Breast epithelium (tissue), 3 donors: Measurements from ENCODE around the gene GNAO1.

Source experiments
- POLR2A ChIP-seq: fragments of 450-650 bp; IDR thresholded peaks from one replicate; pipeline ENCODE4 v1.6.1; 2016; ENCODE audit warnings: antibody characterized with exemption, mild to moderate bottlenecking, moderate library complexity
- POLR2AphosphoS5 ChIP-seq, 3 donors: sonication (generic); formaldehyde crosslinking; IDR thresholded peaks; one replicate each; pipeline ENCODE4 v1.6.1; 2017; ENCODE audit warnings: antibody characterized with exemption in 3 of 3
- TF ChIP-seq, protein P1 (sequence below), 3 donors: fragments of 450-650 bp; IDR thresholded peaks; one replicate each; pipeline ENCODE4 v1.5.1; 2016 to 2017; ENCODE audit warnings: antibody characterized with exemption in 3 of 3, mild to moderate bottlenecking in 3 of 3, moderate library complexity in 3 of 3

DNA sequence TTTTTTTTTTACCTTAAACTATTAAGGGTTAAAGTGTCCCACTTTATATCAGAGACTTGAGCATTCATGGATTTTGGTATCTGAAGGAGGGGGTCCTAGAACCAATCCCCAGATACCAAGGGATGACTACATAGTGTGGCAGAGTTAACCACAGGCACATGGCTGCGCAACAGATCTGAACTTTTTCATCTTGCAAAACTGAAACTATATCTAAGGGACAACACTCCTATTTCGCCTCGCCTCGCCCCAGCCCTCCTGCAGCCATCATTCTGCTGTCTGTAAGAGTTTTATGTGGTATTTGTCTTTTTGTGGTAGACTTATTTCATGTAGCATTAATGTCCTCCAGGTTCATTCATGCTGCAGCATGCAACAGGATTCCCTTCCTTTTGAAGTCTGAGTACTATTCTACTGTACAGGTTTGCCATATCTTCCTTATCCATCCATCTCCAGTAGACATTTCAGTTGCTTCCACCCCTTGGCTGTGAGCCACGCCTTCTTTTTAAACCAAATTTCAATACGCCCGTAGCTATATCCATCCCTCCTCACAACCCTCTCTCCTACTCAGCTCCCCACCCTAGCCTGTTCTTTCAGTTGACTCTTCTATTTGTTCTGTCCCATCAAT is 180.8 kb downstream of the GNAO1 start:
- TF ChIP-seq, protein P1, sequence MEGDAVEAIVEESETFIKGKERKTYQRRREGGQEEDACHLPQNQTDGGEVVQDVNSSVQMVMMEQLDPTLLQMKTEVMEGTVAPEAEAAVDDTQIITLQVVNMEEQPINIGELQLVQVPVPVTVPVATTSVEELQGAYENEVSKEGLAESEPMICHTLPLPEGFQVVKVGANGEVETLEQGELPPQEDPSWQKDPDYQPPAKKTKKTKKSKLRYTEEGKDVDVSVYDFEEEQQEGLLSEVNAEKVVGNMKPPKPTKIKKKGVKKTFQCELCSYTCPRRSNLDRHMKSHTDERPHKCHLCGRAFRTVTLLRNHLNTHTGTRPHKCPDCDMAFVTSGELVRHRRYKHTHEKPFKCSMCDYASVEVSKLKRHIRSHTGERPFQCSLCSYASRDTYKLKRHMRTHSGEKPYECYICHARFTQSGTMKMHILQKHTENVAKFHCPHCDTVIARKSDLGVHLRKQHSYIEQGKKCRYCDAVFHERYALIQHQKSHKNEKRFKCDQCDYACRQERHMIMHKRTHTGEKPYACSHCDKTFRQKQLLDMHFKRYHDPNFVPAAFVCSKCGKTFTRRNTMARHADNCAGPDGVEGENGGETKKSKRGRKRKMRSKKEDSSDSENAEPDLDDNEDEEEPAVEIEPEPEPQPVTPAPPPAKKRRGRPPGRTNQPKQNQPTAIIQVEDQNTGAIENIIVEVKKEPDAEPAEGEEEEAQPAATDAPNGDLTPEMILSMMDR (IDR thresholded peaks at IDR 0.05), result no peak
- TF ChIP-seq POLR2AphosphoS5 (IDR thresholded peaks at IDR 0.05), result no peak
- no peak for TF ChIP-seq POLR2A
